B cell (primary cell): ENCODE data around the gene HDAC7. TPM values are rescaled to one million over a fixed set of nuclear protein-coding genes. Genes with fewer than 3 reads are reported as not detected.
A peak's percentile ranks its signal among the peaks of the same experiment; 100 is the strongest.

Experiments used
- ATAC-seq: fragments of 200-7000 bp; cut with Tn5 transposase; one replicate; pipeline ENCODE4 v1.10.0; 2021; ENCODE audit warnings: low read depth, mild to moderate bottlenecking, moderate number of reproducible peaks, moderate library complexity
- CTCF ChIA-PET: fragments of 350-600 bp; sonication (Branson Sonifier 250); formaldehyde crosslinking; loops from one replicate; lab custom pipeline; 2021; ENCODE audit warnings: antibody characterized with exemption, inconsistent platforms; lab: Charles Lee
- POLR2A ChIA-PET: fragments of 350-600 bp; sonication (Branson Sonifier 250); formaldehyde crosslinking; loops from one replicate; lab custom pipeline; 2021; ENCODE audit warnings: antibody characterized with exemption; lab: Charles Lee
- DNase-seq: peaks from one replicate; pipeline ENCODE4 v3.0.0; 2013
- H2AFZ ChIP-seq: 2 replicates; pipeline ENCODE4 v1.6.1; 2012; ENCODE audit warnings: mild to moderate bottlenecking, low read depth, low read length; ENCODE audit not compliant: insufficient read depth, poor library complexity, severe bottlenecking
- H3K27ac ChIP-seq, 2 donors: 1 replicate in 1 of 2; 2 replicates in 1 of 2; pipeline ENCODE4 v1.5.1; 2012 to 2013; ENCODE audit warnings: low read length in 2 of 2, mild to moderate bottlenecking in 2 of 2, moderate library complexity in 1 of 2
- H3K27me3 ChIP-seq, 4 experiments: fragments of 200-600 bp in 1 of 4; sonication (generic) in 1 of 4; replicated peaks in 1 of 4; 1 replicate in 2 of 4; 2 replicates in 2 of 4; pipeline versions ENCODE4 v1.6.1 to v1.7.0; 2013 to 2016; ENCODE audit warnings: low read length in 3 of 4, mild to moderate bottlenecking in 2 of 4, mixed read lengths in 1 of 4, moderate library complexity in 1 of 4; ENCODE audit not compliant: insufficient read depth in 4 of 4, control insufficient read depth in 3 of 4; ENCODE audit errors: control extremely low read depth in 1 of 4
- H3K36me3 ChIP-seq, 2 experiments: replicated peaks in 1 of 2; 1 replicate in 1 of 2; 2 replicates in 1 of 2; pipeline versions ENCODE4 v1.6.1 to v1.7.1; 2013; ENCODE audit warnings: low read length in 1 of 2; ENCODE audit not compliant: insufficient read depth in 2 of 2, control insufficient read depth in 1 of 2; ENCODE audit errors: control extremely low read depth in 1 of 2, extremely low read depth in 1 of 2
- H3K4me1 ChIP-seq, 2 donors: fragments of 200-600 bp in 1 of 2; sonication (generic) in 1 of 2; 1 replicate in 1 of 2; 2 replicates in 1 of 2; pipeline versions ENCODE4 v1.5.1 to v1.6.1; 2013 to 2017; ENCODE audit warnings: low read length in 2 of 2; ENCODE audit not compliant: control insufficient read depth in 2 of 2, insufficient read depth in 2 of 2
- H3K4me2 ChIP-seq: replicated peaks from 2 replicates; pipeline ENCODE3; 2012; ENCODE audit warnings: mild to moderate bottlenecking, low read depth, low read length; ENCODE audit not compliant: poor library complexity, severe bottlenecking
- H3K4me3 ChIP-seq, 5 experiments: fragments of 200-600 bp in 1 of 5; sonication (generic) in 1 of 5; 1 replicate in 3 of 5; 2 replicates in 2 of 5; pipeline versions ENCODE4 v1.5.1 to v1.7.0; 2011 to 2016; ENCODE audit warnings: low read length in 4 of 5, mild to moderate bottlenecking in 4 of 5, low read depth in 2 of 5, control low read depth in 1 of 5, moderate library complexity in 1 of 5; ENCODE audit not compliant: insufficient read depth in 1 of 5; ENCODE audit errors: control extremely low read depth in 1 of 5, extremely low read depth in 1 of 5
- H3K79me2 ChIP-seq: fragments of 200-600 bp; sonication (generic); one replicate; pipeline ENCODE4 v1.6.0; 2016; ENCODE audit warnings: low read length; ENCODE audit not compliant: control insufficient read depth, insufficient read depth
- H3K9ac ChIP-seq: fragments of 200-600 bp; sonication (generic); 2 replicates; pipeline ENCODE4 v1.6.1; 2017; ENCODE audit warnings: mild to moderate bottlenecking, low read length, moderate library complexity
- H3K9me3 ChIP-seq, 3 donors: one replicate each; pipeline versions ENCODE4 v1.6.1 to v1.7.1; 2013; ENCODE audit warnings: low read length in 2 of 3; ENCODE audit not compliant: control insufficient read depth in 2 of 3, insufficient read depth in 1 of 3; ENCODE audit errors: control extremely low read depth in 1 of 3
- H4K20me1 ChIP-seq: 2 replicates; pipeline ENCODE4 v1.6.0; 2012; ENCODE audit warnings: mild to moderate bottlenecking, low read length; ENCODE audit not compliant: insufficient read depth, control insufficient read depth, poor library complexity, severe bottlenecking
- H3K27ac Mint-ChIP-seq: one replicate; pipeline ENCODE4 v1.8.0; 2021; ENCODE audit warnings: mixed read lengths
- H3K27me3 Mint-ChIP-seq: one replicate; pipeline ENCODE4 v1.8.0; 2021; ENCODE audit warnings: mixed read lengths
- H3K4me1 Mint-ChIP-seq: one replicate; pipeline ENCODE4 v1.8.0; 2021; ENCODE audit warnings: mixed read lengths
- H3K4me3 Mint-ChIP-seq: one replicate; pipeline ENCODE4 v1.8.0; 2021; ENCODE audit warnings: mixed read lengths
- H3K9me3 Mint-ChIP-seq: one replicate; pipeline ENCODE4 v1.8.0; 2022; ENCODE audit warnings: mixed read lengths; ENCODE audit not compliant: insufficient read depth
- EZH2 ChIP-seq: IDR thresholded peaks from 2 replicates; pipeline ENCODE4 v1.6.1; 2012; ENCODE audit warnings: borderline replicate concordance, low read depth, mild to moderate bottlenecking, moderate library complexity, low read length; ENCODE audit not compliant: insufficient read depth, poor library complexity, severe bottlenecking
- WGBS: methylation state at CpG from one replicate; pipeline ENCODE4 v1.1.5; 2013; ENCODE audit warnings: missing lambda C conversion rate; ENCODE audit not compliant: insufficient coverage; 5-methylcytosine and 5-hydroxymethylcytosine counted together
- intact Hi-C: fragments of 100-400 bp; cut with micrococcal nuclease; formaldehyde crosslinking; loops from one replicate; pipeline ENCODE4 v1.10.0; 2022
- polyA plus RNA-seq: library from polyadenylated mRNA; depleted of rRNA; stranded (reverse); fragments of >200 nt; gene quantifications from 2 replicates; pipeline ENCODE4 v1.2.3, GENCODE V29; 2012
- total RNA-seq, 2 donors: library from RNA; stranded (reverse); fragments of 120-200 nt in 1 of 2; gene quantifications; 1 replicate in 1 of 2; 2 replicates in 1 of 2; pipeline versions ENCODE4 v1.2.3 to v1.2.4, GENCODE V29; 2013 to 2022
- TF ChIP-seq, protein P1 (sequence below): fragments of 200-600 bp; IDR thresholded peaks from one replicate; pipeline ENCODE4 v1.8.0; 2022; ENCODE audit warnings: antibody characterized with exemption, mild to moderate bottlenecking

Gene HDAC7
- total and polyA plus RNA-seq, 2 donors (not counting 1 experiment from before 2014, with no cell fraction given), result 87.2 to 178 TPM

DNA sequence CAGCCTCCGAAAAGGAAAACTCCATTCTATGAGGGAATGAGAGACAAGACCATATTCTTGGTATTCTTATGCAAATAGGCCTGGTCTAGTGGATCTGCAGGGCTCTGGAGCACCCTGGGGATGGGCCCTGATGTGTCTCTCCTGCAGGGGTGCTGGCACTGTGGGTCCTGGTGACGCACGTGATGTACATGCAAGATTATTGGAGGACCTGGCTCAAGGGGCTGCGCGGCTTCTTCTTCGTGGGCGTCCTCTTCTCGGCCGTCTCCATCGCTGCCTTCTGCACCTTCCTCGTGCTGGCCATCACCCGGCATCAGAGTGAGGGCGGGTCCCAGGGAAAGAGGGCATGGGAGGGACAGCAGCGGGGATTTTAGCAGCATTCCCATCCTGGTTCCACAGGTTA, 40.8 kb downstream of the HDAC7 start:
- intact Hi-C loops, result loop anchor here (1.0 kb wide), 5 partner anchors 20 to 128 kb away; no protein-coding TSS in a partner anchor
- no peak for DNase-seq
- ATAC-seq, result no peak
- no peaks in the 10 kb centered on the region for H3K9me3 ChIP-seq
- H3K79me2 ChIP-seq, result peaks cover 24% of the 10 kb centered on the region
- H3K36me3 ChIP-seq, result peaks cover 0 to 9% of the 10 kb centered on the region in 2 experiments
- no peak overlapping the region for H2AFZ ChIP-seq
- Mint-ChIP-seq H3K4me1 (peaks cover 27% of the 10 kb centered on the region), H3K27ac (peak overlapping the region; percentile 80), H3K27me3 (no peaks in the 10 kb centered on the region), H3K4me3 (no peak overlapping the region), H3K9me3 (no peaks in the 10 kb centered on the region)
- no peak overlapping the region for H3K27ac ChIP-seq
- 88% methylated on average over 13 of the region's 14 CpGs for WGBS
- H3K4me2 ChIP-seq, result no peak overlapping the region
- H3K27me3 ChIP-seq, result no peaks in the 10 kb centered on the region
- no peak overlapping the region for H3K9ac ChIP-seq
- TF ChIP-seq EZH2, result no peak
- TF ChIP-seq, protein P1, sequence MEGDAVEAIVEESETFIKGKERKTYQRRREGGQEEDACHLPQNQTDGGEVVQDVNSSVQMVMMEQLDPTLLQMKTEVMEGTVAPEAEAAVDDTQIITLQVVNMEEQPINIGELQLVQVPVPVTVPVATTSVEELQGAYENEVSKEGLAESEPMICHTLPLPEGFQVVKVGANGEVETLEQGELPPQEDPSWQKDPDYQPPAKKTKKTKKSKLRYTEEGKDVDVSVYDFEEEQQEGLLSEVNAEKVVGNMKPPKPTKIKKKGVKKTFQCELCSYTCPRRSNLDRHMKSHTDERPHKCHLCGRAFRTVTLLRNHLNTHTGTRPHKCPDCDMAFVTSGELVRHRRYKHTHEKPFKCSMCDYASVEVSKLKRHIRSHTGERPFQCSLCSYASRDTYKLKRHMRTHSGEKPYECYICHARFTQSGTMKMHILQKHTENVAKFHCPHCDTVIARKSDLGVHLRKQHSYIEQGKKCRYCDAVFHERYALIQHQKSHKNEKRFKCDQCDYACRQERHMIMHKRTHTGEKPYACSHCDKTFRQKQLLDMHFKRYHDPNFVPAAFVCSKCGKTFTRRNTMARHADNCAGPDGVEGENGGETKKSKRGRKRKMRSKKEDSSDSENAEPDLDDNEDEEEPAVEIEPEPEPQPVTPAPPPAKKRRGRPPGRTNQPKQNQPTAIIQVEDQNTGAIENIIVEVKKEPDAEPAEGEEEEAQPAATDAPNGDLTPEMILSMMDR, result no peak
- ChIA-PET CTCF (interaction anchor here (0.6 to 20.0 kb wide), 14 partner anchors 11 to 127 kb away, joined by 3 to 584 read pairs (median 16); partner anchors contain the start of genes ENDOU, HDAC7, RAPGEF3 and RPAP3), POLR2A (interaction anchor here (0.7 to 1.3 kb wide), 2 partner anchors 34 to 53 kb away, joined by 3 read pairs; no protein-coding TSS in a partner anchor)
- peaks cover 40% of the 10 kb centered on the region for H4K20me1 ChIP-seq
- peaks cover 3 to 19% of the 10 kb centered on the region in 2 donors for H3K4me1 ChIP-seq
- no peak overlapping the region for H3K4me3 ChIP-seq

DNA sequence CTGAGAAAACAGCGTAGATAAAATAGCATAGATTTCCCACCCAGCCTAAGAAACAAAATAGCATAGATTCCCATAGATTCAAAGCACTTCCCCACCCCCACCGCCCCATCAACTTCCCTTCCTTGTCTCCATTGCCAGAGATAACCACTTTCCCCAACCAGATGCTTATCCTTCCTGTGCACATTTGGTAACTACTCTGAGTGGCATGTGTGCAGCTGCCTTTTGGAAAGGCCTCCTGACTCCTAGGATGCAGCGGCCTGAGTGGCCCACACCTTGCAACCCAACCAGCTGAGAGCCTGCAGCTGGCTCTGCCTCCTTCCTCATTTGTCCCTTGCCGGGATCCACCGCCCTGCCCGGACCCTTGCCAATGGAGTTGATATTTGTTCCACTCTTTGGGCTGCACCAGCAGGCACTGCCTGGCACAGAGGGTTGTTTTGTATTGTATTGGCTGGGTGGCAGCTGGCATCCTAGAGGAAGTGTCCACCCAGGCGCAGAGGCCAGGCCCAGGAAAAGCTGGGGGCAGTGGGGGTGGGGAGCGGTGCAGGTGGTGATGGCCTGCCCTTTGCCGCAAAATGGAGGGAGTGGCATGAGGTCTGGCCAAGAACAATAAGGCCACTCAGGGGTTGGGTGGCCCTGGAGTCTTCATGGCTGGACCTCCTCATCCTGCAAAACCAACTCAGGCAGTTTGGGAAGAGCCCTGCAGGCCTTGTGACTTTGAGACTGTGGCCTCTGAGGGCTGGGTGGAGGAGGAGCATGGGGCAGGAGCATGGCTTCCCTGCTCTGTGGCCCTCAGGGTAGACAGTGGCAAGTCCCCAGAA, 41.8 kb downstream of the HDAC7 start:
- TF ChIP-seq, protein P1, result no peak
- TF ChIP-seq EZH2, result no peak
- DNase-seq, result no peak
- H3K4me2 ChIP-seq, result no peak overlapping the region
- H3K27me3 ChIP-seq, result no peaks in the 10 kb centered on the region
- intact Hi-C loops, result no loop called here
- H3K4me1 ChIP-seq, result peaks cover 6 to 22% of the 10 kb centered on the region in 2 donors
- POLR2A ChIA-PET, result no interaction called here
- no peak overlapping the region for H3K4me3 ChIP-seq
- no peak overlapping the region for H2AFZ ChIP-seq
- WGBS, result 46% methylated on average over 9 of the region's 9 CpGs
- no peaks in the 10 kb centered on the region for H3K36me3 ChIP-seq
- H3K9ac ChIP-seq, result no peak overlapping the region
- peak overlapping the region; percentile 65 for H3K27ac Mint-ChIP-seq
- peaks cover 31% of the 10 kb centered on the region for H3K4me1 Mint-ChIP-seq
- no peaks in the 10 kb centered on the region for H3K9me3 Mint-ChIP-seq
- peaks cover 28% of the 10 kb centered on the region for H3K79me2 ChIP-seq
- H3K27me3 Mint-ChIP-seq, result no peaks in the 10 kb centered on the region
- CTCF ChIA-PET, result interaction anchor here (0.6 to 20.0 kb wide), 16 partner anchors 10 to 126 kb away, joined by 3 to 584 read pairs (median 16); partner anchors contain the start of genes ENDOU, RAPGEF3 and RPAP3
- H3K27ac ChIP-seq, result no peak overlapping the region
- H3K4me3 Mint-ChIP-seq, result no peak overlapping the region
- no peak for ATAC-seq
- H4K20me1 ChIP-seq, result peaks cover 40% of the 10 kb centered on the region
- H3K9me3 ChIP-seq, result no peaks in the 10 kb centered on the region
